ENCODE measurements around the gene DLD.

GRCh38 chr7:107938456-107939250 is 47.7 kb downstream of the DLD start:
- TF ChIP-seq POLR2A (IDR thresholded peaks at IDR 0.05) (no peak), EP300 (IDR thresholded peaks at IDR 0.05; ENCODE audit: low read depth) (no peak)
- TF ChIP-seq, protein P1, sequence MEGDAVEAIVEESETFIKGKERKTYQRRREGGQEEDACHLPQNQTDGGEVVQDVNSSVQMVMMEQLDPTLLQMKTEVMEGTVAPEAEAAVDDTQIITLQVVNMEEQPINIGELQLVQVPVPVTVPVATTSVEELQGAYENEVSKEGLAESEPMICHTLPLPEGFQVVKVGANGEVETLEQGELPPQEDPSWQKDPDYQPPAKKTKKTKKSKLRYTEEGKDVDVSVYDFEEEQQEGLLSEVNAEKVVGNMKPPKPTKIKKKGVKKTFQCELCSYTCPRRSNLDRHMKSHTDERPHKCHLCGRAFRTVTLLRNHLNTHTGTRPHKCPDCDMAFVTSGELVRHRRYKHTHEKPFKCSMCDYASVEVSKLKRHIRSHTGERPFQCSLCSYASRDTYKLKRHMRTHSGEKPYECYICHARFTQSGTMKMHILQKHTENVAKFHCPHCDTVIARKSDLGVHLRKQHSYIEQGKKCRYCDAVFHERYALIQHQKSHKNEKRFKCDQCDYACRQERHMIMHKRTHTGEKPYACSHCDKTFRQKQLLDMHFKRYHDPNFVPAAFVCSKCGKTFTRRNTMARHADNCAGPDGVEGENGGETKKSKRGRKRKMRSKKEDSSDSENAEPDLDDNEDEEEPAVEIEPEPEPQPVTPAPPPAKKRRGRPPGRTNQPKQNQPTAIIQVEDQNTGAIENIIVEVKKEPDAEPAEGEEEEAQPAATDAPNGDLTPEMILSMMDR (IDR thresholded peaks at IDR 0.05): no peak
